ENCODE measurements around the gene MAPK11.

Gene MAPK11

DNA sequence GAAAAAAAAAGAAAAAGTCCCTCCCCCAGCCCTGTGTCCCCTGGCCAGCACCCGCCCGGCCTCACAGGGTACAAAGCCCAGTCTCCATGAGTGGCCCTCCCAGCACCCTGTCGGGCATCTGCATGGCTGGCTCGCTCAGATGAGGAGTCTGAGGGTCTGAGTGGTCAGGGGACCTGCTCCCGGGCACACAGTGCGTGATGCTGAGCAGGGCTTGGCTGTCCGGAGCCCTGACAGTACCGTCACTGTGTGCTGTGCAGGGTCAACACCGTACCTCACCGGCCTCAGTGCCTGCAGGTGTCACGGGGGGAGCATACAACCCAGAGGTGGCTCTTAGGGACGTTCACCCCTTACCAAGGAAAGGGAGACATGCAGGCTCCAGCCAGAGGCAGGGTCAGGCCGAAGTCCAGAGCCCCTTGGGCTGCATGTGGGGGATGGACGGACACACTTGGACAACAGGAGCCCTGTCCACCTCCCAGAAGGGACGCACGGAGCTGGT is 40.8 kb upstream of the MAPK11 start:
- no peaks in the 10 kb centered on the region for H3K9me3 Mint-ChIP-seq
- H3K4me3 Mint-ChIP-seq: no peak overlapping the region
- peaks cover 1% of the 10 kb centered on the region for H3K27me3 Mint-ChIP-seq
- no peaks in the 10 kb centered on the region for H3K36me3 Mint-ChIP-seq
- peaks cover 20% of the 10 kb centered on the region for H3K4me1 Mint-ChIP-seq
- H3K27ac Mint-ChIP-seq: no peak overlapping the region

DNA sequence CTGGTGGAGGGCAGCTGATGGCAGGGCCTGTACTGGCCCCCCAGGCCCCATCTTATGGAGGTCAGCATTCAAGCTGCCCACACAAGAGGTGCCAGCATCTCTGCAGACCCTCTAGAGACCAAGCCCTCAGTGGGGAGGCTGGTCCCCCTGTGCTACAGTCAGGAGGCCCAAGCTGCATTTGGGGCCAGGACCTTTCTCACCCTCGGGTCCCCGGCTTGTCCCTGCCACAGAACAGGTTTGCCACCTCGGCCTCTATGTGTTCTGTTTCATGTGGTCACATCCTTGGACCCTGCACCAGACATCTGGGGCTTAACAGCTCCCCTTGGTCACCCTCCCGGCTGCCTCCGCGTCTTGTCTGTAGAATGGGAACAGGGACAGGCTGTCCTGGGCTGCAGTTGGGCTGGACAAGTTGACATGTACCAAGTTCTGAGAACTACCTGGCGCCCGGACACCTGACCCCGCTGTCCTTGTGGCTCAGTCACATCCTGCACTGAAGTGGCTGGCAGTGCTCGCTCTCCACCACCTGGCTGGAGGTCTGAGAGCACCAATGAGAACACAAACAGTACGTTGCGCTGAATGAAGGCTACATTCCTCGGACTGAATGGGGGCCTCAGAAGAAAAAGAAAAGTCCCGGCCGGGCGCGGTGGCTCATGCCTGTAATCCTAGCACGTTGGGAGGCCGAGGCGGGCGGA is 40.0 kb upstream of the MAPK11 start:
- H3K4me3 Mint-ChIP-seq: no peak overlapping the region
- H3K9me3 Mint-ChIP-seq: no peaks in the 10 kb centered on the region
- H3K4me1 Mint-ChIP-seq: peaks cover 17% of the 10 kb centered on the region
- no peak overlapping the region for H3K27ac Mint-ChIP-seq
- no peaks in the 10 kb centered on the region for H3K36me3 Mint-ChIP-seq
- peaks cover 3% of the 10 kb centered on the region for H3K27me3 Mint-ChIP-seq

- Mint-ChIP-seq H3K9me3 (no peaks in the 10 kb centered on the region), H3K4me3 (no peak overlapping the region), H3K4me1 (peaks cover 16% of the 10 kb centered on the region), H3K27me3 (peaks cover 3% of the 10 kb centered on the region), H3K27ac (no peak overlapping the region), H3K36me3 (no peaks in the 10 kb centered on the region)
Observed at GRCh38 chr22:50309601-50309991, 39.4 kb upstream of the MAPK11 start.

DNA sequence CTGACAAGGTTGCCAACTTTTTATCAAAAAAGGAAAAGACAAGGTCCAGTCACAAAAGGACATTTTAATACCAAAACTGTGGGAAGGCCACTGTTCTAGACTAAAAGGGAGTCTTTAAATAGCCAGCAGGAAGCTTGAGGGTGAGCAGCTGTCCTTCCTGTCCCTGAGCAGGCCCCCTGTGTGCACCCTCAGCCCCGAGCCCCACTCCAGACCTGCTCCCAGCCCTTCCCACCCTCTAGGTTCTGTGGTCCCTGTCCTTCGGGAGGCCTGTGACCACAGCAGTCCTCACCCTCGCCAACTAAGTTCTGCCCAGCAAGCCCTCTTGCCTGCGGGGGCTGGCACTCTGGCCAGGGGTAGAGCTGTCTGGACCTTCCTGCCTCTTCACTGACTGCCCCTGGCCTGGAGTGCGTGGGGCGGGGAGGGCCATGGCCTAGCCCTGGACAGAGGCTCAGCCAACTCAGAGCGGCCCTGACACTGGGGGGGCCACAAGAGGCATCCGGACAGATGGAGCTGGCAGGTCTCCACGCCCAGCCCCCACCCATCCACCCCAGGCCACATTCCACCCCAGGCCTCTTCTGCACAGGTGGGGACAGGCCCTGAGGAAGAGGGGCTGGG is 38.9 kb upstream of the MAPK11 start:
- Mint-ChIP-seq H3K36me3 (no peaks in the 10 kb centered on the region), H3K4me3 (no peak overlapping the region), H3K4me1 (peaks cover 11% of the 10 kb centered on the region), H3K27ac (no peak overlapping the region), H3K9me3 (no peaks in the 10 kb centered on the region), H3K27me3 (peaks cover 5% of the 10 kb centered on the region)

GRCh38 chr22:50308597-50308935 is 38.4 kb upstream of the MAPK11 start:
- H3K9me3 Mint-ChIP-seq: no peaks in the 10 kb centered on the region
- no peak overlapping the region for H3K27ac Mint-ChIP-seq
- H3K27me3 Mint-ChIP-seq: peaks cover 5% of the 10 kb centered on the region
- peaks cover 6% of the 10 kb centered on the region for H3K4me1 Mint-ChIP-seq
- H3K4me3 Mint-ChIP-seq: no peak overlapping the region
- H3K36me3 Mint-ChIP-seq: no peaks in the 10 kb centered on the region

DNA sequence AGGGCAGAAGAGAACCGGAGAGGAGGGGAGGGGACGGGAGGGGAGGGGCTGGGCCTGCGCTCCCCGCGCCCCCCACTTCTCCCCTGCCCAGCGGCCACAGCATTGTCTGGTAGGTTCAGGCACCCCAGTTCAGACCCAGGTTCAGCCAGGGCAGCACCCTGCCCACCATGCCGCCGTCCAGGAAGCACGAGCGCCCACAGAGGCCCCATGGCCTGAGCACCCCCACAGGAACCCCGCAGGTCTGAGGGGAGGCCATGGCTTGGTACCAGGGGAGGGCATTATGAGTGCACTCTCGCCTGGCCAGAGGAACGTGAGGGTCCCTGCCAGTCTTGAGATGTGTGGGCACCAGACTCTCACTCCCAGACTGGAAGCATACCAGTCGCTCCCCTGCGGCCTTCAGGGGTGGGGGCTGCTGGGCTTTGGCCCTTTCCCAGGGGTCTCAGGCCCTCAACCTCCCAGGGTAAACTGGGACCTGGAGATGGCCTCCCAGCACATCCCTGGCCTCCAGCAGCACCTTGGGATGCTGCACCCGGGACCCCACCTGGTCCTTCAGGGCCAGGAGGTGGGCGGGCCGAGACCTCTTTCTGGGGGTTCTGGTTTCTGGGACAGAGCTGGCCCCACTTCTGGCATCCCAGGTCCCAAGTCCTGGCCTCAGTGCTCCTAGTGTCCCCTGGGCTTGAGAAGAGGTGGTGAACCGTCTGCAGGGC is 37.9 kb upstream of the MAPK11 start:
- H3K4me3 Mint-ChIP-seq: no peak overlapping the region
- H3K36me3 Mint-ChIP-seq: no peaks in the 10 kb centered on the region
- peaks cover 5% of the 10 kb centered on the region for H3K27me3 Mint-ChIP-seq
- no peak overlapping the region for H3K27ac Mint-ChIP-seq
- H3K9me3 Mint-ChIP-seq: no peaks in the 10 kb centered on the region
- peaks cover 6% of the 10 kb centered on the region for H3K4me1 Mint-ChIP-seq

DNA sequence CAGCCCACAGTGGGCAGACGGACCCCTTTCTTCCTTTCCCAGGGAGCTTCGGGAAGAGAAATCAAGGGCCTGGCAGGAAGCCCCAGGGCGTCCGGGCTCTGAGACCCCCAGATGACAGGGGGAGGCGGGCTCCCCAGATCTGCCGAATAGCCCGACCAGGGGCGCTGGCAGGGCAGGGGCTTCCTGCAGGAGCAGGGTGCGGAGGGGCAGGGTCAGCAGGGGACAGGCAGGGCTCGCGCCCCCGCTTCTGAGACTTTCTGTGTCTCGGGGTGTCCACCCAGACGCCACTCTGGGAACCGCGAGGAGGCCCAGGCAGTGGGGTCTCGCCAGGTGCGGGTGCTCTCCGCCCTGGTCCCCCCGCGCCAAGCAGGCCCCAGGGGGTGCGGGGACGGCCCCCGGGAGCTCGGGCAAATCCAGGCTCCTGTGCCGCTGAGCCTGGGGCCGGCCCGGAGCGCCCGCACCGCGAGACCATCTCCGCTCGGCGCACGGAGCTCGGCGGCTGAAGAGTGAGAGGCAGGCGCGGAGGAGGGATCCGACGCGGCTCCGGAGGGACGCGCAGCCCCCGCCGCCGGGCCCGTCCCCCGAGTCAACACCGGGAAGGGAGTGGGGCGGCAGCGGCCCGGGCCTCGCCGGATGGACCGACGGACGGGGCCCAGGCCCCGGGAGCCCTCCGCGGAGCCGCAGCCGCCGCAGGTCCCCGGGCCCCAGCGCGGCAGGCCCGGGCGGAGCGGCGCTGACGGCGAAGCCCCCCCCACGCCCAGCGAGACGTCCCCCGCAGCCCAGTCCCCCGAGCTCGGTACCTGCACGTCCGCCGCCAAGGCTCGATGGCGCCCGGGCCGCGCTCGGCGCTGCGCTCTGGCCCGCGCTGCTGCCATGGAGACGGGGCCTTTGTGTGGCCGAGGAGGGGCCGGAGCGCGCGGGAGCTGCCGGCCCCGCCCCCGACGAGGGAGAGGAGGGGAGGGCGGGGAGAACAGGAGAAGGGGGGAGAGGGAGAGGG is 36.9 kb upstream of the MAPK11 start, which contains the start of gene PLXNB2:
TSS of gene PLXNB2 (minus strand) at position 894 of the 997 bp plus-strand sequence. CDS start 17,062 bp downstream, outside the sequence.
- Mint-ChIP-seq H3K4me3 (no peak within 1 kb of the TSS), H3K4me1 (peaks cover 6% of the 10 kb centered on the region), H3K36me3 (no peaks in the 10 kb centered on the region), H3K9me3 (no peaks in the 10 kb centered on the region), H3K27ac (no peak within 1 kb of the TSS), H3K27me3 (peaks cover 5% of the 10 kb centered on the region)

DNA sequence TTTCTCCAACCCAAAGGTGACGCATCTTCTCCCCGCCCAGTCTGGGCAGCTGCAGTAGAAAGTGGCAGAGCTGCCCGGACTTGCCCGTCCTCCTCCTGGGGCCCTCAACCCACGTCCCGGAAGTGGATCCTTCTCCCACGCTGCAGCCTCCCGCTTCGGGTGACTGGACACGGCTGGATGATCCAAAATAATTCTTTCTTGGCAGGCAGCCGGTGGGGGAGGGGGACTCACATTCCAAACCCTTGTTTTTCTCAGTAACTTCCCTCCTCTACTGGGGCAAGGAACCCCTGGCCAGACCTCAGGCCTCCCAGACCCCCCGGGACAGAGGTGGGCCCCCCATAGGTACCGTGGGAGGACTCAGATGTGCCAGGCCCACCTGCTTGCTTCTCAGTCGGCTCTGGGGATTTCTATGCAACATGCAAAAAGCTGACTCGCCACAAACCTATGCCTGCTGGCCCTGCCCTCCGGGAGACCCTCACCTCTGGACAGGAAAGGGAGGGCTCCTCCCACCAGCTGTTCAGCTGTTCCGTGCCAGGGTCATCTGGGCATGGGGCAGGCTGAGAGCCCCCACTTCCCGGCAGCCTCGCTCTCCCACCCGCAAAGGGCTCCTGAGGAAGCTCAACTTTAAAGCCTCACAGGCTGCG is 35.9 kb upstream of the MAPK11 start:
- H3K4me1 Mint-ChIP-seq: peaks cover 6% of the 10 kb centered on the region
- no peak overlapping the region for H3K4me3 Mint-ChIP-seq
- H3K36me3 Mint-ChIP-seq: no peaks in the 10 kb centered on the region
- no peaks in the 10 kb centered on the region for H3K9me3 Mint-ChIP-seq
- no peak overlapping the region for H3K27ac Mint-ChIP-seq
- peaks cover 5% of the 10 kb centered on the region for H3K27me3 Mint-ChIP-seq

- peaks cover 5% of the 10 kb centered on the region for H3K27me3 Mint-ChIP-seq
- no peak overlapping the region for H3K27ac Mint-ChIP-seq
- H3K9me3 Mint-ChIP-seq: no peaks in the 10 kb centered on the region
- no peak overlapping the region for H3K4me3 Mint-ChIP-seq
- peaks cover 6% of the 10 kb centered on the region for H3K4me1 Mint-ChIP-seq
- H3K36me3 Mint-ChIP-seq: no peaks in the 10 kb centered on the region
Observed at GRCh38 chr22:50305393-50305922, 35.3 kb upstream of the MAPK11 start.

- Mint-ChIP-seq H3K27ac (no peak overlapping the region), H3K36me3 (no peaks in the 10 kb centered on the region), H3K4me3 (no peak overlapping the region), H3K9me3 (no peaks in the 10 kb centered on the region), H3K4me1 (peaks cover 6% of the 10 kb centered on the region), H3K27me3 (peaks cover 5% of the 10 kb centered on the region)
Observed at GRCh38 chr22:50304528-50305392, 34.6 kb upstream of the MAPK11 start.

DNA sequence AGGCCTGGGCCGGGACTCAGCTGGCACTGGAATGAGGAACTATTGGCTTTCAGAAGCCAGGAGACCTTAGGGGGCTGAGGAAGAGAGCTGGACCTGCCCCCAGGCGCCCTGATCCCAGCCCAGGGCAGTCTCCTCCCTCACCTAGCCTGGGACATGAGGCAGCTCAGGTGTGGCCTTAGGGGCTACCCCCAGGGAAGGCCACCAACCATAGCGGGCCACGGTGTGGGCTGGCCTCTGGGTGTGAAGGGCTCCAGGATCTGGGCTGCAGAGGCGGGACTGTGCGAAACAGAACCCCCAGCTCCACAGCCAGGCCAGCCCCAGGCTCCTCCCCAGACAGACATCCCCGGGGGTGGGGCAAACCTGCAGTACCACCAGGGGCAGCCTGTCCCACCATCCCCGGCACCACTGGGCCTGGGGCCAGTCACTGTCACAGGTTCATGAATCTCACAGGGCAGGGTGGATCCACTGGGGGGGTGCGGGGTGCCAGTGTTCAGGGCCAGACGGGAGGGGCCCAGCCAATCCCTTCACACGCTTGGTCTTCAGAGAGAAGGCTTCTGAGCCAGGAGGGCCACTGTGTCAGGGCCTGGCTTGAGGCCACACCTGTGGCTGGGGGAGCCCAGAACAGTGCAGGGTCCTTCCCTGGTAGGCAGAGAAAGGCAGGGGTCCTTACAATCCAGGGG is 33.8 kb upstream of the MAPK11 start:
- Mint-ChIP-seq H3K4me1 (peaks cover 6% of the 10 kb centered on the region), H3K4me3 (no peak overlapping the region), H3K9me3 (no peaks in the 10 kb centered on the region), H3K36me3 (no peaks in the 10 kb centered on the region), H3K27me3 (peaks cover 5% of the 10 kb centered on the region), H3K27ac (no peak overlapping the region)

DNA sequence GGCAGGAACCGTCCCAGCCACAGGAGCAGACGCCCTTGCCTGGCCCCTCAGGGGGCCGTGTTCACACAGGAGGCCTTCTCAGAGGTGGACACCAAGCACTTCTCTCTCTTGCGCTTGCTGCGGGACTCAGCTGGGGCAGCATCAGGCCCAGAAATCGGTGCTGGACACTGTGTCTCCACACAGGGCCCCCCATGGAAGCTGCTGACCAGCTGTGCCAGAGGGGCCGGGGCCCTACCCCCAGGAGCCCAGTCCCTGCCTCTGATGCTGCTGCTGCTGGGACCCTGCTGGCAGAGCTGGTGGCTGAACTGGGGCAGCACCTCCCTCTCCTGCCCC is 33.3 kb upstream of the MAPK11 start:
- no peaks in the 10 kb centered on the region for H3K36me3 Mint-ChIP-seq
- H3K27me3 Mint-ChIP-seq: peaks cover 5% of the 10 kb centered on the region
- H3K4me1 Mint-ChIP-seq: peaks cover 6% of the 10 kb centered on the region
- H3K9me3 Mint-ChIP-seq: no peaks in the 10 kb centered on the region
- no peak overlapping the region for H3K4me3 Mint-ChIP-seq
- no peak overlapping the region for H3K27ac Mint-ChIP-seq

GRCh38 chr22:50302564-50302963 is 32.4 kb upstream of the MAPK11 start:
- Mint-ChIP-seq H3K27ac (no peak overlapping the region), H3K4me3 (no peak overlapping the region), H3K4me1 (peaks cover 6% of the 10 kb centered on the region)

More at GRCh38 chr22:50302564-50302963, 32.4 kb upstream of the MAPK11 start:
- no peaks in the 10 kb centered on the region for H3K36me3 Mint-ChIP-seq
- peaks cover 5% of the 10 kb centered on the region for H3K27me3 Mint-ChIP-seq
- H3K9me3 Mint-ChIP-seq: no peaks in the 10 kb centered on the region

All from activated naive CD4-positive, alpha-beta T cell treated with anti-CD3 and anti-CD28 coated beads, Interleukin-2, amount 50 U/mL, for 24 hours (primary cell).